ENCODE data around the gene AXL.

DNA sequence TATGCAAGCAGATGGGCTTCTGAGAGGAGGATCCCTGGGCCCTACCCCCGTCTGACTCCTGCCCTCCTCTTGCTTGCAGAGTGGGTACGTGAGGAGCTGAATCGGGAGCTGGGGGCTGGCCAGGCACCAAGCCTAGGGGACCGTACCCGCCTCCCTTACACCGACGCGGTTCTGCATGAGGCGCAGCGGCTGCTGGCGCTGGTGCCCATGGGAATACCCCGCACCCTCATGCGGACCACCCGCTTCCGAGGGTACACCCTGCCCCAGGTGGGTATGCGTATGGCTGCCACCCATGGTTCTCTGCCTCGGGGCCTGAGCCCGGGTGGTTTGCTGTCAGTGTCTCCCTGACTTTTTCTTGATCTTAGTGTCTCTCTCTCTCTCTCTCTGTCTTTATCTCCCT lies 15.7 kb upstream of the AXL start:
- TF ChIP-seq CTCF (IDR thresholded peaks at IDR 0.05), result no peak
- TF ChIP-seq POLR2AphosphoS5 (IDR thresholded peaks at IDR 0.05; ENCODE audit: low read depth, low read length), result no peak

Measured in Panc1 (cell line).